ENCODE data around the gene DGKI.

- TF ChIP-seq, protein P1, sequence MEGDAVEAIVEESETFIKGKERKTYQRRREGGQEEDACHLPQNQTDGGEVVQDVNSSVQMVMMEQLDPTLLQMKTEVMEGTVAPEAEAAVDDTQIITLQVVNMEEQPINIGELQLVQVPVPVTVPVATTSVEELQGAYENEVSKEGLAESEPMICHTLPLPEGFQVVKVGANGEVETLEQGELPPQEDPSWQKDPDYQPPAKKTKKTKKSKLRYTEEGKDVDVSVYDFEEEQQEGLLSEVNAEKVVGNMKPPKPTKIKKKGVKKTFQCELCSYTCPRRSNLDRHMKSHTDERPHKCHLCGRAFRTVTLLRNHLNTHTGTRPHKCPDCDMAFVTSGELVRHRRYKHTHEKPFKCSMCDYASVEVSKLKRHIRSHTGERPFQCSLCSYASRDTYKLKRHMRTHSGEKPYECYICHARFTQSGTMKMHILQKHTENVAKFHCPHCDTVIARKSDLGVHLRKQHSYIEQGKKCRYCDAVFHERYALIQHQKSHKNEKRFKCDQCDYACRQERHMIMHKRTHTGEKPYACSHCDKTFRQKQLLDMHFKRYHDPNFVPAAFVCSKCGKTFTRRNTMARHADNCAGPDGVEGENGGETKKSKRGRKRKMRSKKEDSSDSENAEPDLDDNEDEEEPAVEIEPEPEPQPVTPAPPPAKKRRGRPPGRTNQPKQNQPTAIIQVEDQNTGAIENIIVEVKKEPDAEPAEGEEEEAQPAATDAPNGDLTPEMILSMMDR (IDR thresholded peaks at IDR 0.05 in 4 of 5, conservative IDR thresholded peaks at IDR 0.05 in 1 of 5) = no peak
- TF ChIP-seq POLR2A (IDR thresholded peaks at IDR 0.05) = no peak
These were observed 172.0 kb downstream of the DGKI start for GRCh38 chr7:137674551-137675409.
